GM18870 (cell line): ENCODE measurements around the gene LHX2.
"Not testable (repeated sequence)": the region's sequence is repeated elsewhere in the genome, so short reads cannot be mapped to it uniquely, and the experiment has no call there.

ENCODE experiments used
- ATAC-seq: cut with Tn5 transposase; IDR thresholded peaks from one replicate; pipeline ENCODE4 v1.9.1; 2021; ENCODE audit warnings: moderate library complexity; ENCODE audit not compliant: unreplicated experiment

The LHX2 gene

GRCh38 chr9:124011460-124012301, at the start of gene LHX2:
Gene LHX2 (plus strand): TSS chr9:124011768. CDS start chr9:124012349, 581 bp downstream.
- no peak for ATAC-seq

GRCh38 chr9:123964761-123965160, 46.8 kb upstream of the LHX2 start:
- no peak for ATAC-seq

GRCh38 chr9:123965801-123966686, 45.5 kb upstream of the LHX2 start:
- no peak for ATAC-seq

GRCh38 chr9:123967323-123967722, 44.2 kb upstream of the LHX2 start:
- no peak for ATAC-seq

- no peak for ATAC-seq
These were observed 39.0 kb upstream of the LHX2 start for GRCh38 chr9:123972618-123973017.

GRCh38 chr9:123973590-123974223, 37.9 kb upstream of the LHX2 start:
- no peak for ATAC-seq

GRCh38 chr9:123974471-123974870, 37.1 kb upstream of the LHX2 start:
- ATAC-seq: no peak

- no peak for ATAC-seq
These were observed 35.7 kb upstream of the LHX2 start for GRCh38 chr9:123975871-123976270.

- not testable (repeated sequence) for ATAC-seq
These were observed 35.0 kb upstream of the LHX2 start for GRCh38 chr9:123976579-123976978.

GRCh38 chr9:123978981-123979380, 32.6 kb upstream of the LHX2 start:
- ATAC-seq: no peak

- no peak for ATAC-seq
These were observed 29.0 kb upstream of the LHX2 start for GRCh38 chr9:123982535-123982934.

- ATAC-seq: no peak
These were observed 28.5 kb upstream of the LHX2 start for GRCh38 chr9:123983047-123983446.

GRCh38 chr9:123984802-123985201, 26.8 kb upstream of the LHX2 start:
- no peak for ATAC-seq

GRCh38 chr9:123985869-123986268, 25.7 kb upstream of the LHX2 start:
- no peak for ATAC-seq

- ATAC-seq: no peak
These were observed 21.1 kb upstream of the LHX2 start for GRCh38 chr9:123990427-123990826.

- not testable (repeated sequence) for ATAC-seq
These were observed 18.9 kb upstream of the LHX2 start for GRCh38 chr9:123992679-123993078.

- no peak for ATAC-seq
These were observed 14.7 kb upstream of the LHX2 start for GRCh38 chr9:123996731-123997421.

GRCh38 chr9:123997665-123998277, 13.8 kb upstream of the LHX2 start:
- ATAC-seq: no peak

- ATAC-seq: no peak
These were observed 13.2 kb upstream of the LHX2 start for GRCh38 chr9:123998278-123998925.
